SK-N-SH treated with all-trans-retinoic acid at 6 μM for 48 hours (cell line): ENCODE data around the gene SSBP4.
A peak's percentile ranks its signal among the peaks of the same experiment; 100 is the strongest.

Experiments
- ATAC-seq: fragments of 200-7000 bp; cut with Tn5 transposase; 3 replicates; pipeline ENCODE4 v1.9.1; 2020; ENCODE audit warnings: mild to moderate bottlenecking, moderate library complexity
- CREB5 ChIP-seq: fragments of 250-450 bp; sonication (Bioruptor Pico); IDR thresholded peaks from 2 replicates; pipeline ENCODE4 v1.5.1; 2020; ENCODE audit warnings: low read depth, mild to moderate bottlenecking, moderate library complexity
- CSDC2 ChIP-seq: fragments of 250-450 bp; sonication (Bioruptor Pico); IDR thresholded peaks from 2 replicates; pipeline ENCODE4 v1.5.0; 2020; ENCODE audit warnings: mild to moderate bottlenecking, moderate library complexity
- ESRRG ChIP-seq: fragments of 250-450 bp; sonication (Bioruptor Pico); IDR thresholded peaks from 2 replicates; pipeline ENCODE4 v1.6.1; 2021; ENCODE audit warnings: mild to moderate bottlenecking
- GLIS3 ChIP-seq: fragments of 250-450 bp; sonication (Bioruptor Pico); IDR thresholded peaks from 2 replicates; pipeline ENCODE4 v1.5.0; 2020; ENCODE audit warnings: mild to moderate bottlenecking, moderate library complexity
- ISL1 ChIP-seq: fragments of 250-450 bp; sonication (Bioruptor Pico); IDR thresholded peaks from 2 replicates; pipeline ENCODE4 v2.1.2; 2022; ENCODE audit warnings: mild to moderate bottlenecking, moderate library complexity
- OSR1 ChIP-seq: fragments of 250-450 bp; sonication (Bioruptor Pico); IDR thresholded peaks from 2 replicates; pipeline ENCODE4 v1.8.0; 2022; ENCODE audit warnings: moderate library complexity, mild to moderate bottlenecking, inconsistent platforms
- POU6F1 ChIP-seq: fragments of 250-450 bp; sonication (Bioruptor Pico); IDR thresholded peaks from 2 replicates; pipeline ENCODE4 v1.8.0; 2021; ENCODE audit warnings: low read depth, mild to moderate bottlenecking, moderate library complexity, borderline replicate concordance
- PPARA ChIP-seq: fragments of 250-450 bp; sonication (Bioruptor Pico); IDR thresholded peaks from 2 replicates; pipeline ENCODE4 v1.5.0; 2020; ENCODE audit warnings: mild to moderate bottlenecking, borderline replicate concordance
- SNAI2 ChIP-seq: fragments of 250-450 bp; sonication (Bioruptor Pico); IDR thresholded peaks from 2 replicates; pipeline ENCODE4 v1.5.0; 2020; ENCODE audit warnings: mild to moderate bottlenecking, moderate library complexity
- TOX ChIP-seq: fragments of 250-450 bp; sonication (Bioruptor Pico); IDR thresholded peaks from 2 replicates; pipeline ENCODE4 v1.8.0; 2021; ENCODE audit warnings: mild to moderate bottlenecking, moderate library complexity, borderline replicate concordance
- TSHZ2 ChIP-seq: fragments of 250-450 bp; sonication (Bioruptor Pico); IDR thresholded peaks from 2 replicates; pipeline ENCODE4 v1.5.0; 2020; ENCODE audit warnings: mild to moderate bottlenecking, moderate library complexity
- ZC3H10 ChIP-seq: fragments of 250-450 bp; sonication (Bioruptor Pico); IDR thresholded peaks from 2 replicates; pipeline ENCODE4 v1.5.1; 2021; ENCODE audit warnings: mild to moderate bottlenecking, moderate library complexity
- ZFP3 ChIP-seq: fragments of 250-450 bp; sonication (Bioruptor Pico); IDR thresholded peaks from 2 replicates; pipeline ENCODE4 v1.5.0; 2020; ENCODE audit warnings: mild to moderate bottlenecking, moderate library complexity
- ZFP30 ChIP-seq: fragments of 450-650 bp; formaldehyde crosslinking; IDR thresholded peaks from 2 replicates; pipeline ENCODE4 v1.5.0; 2022; ENCODE audit warnings: mild to moderate bottlenecking, moderate library complexity
- ZNF565 ChIP-seq: fragments of 450-650 bp; formaldehyde crosslinking; conservative IDR thresholded peaks from 2 replicates; pipeline ENCODE4 v1.5.0; 2020; ENCODE audit warnings: low read depth, mild to moderate bottlenecking, moderate library complexity
- ZNF70 ChIP-seq: fragments of 450-650 bp; formaldehyde crosslinking; IDR thresholded peaks from 2 replicates; pipeline ENCODE4 v1.5.0; 2020; ENCODE audit warnings: mild to moderate bottlenecking, moderate library complexity
- ZNF8 ChIP-seq: fragments of 450-650 bp; formaldehyde crosslinking; IDR thresholded peaks from 2 replicates; pipeline ENCODE4 v1.5.0; 2020; ENCODE audit warnings: mild to moderate bottlenecking, moderate library complexity

Gene SSBP4

GRCh38 chr19:18449552-18449951 lies 30.4 kb downstream of the SSBP4 start:
- ATAC-seq = no peak
- TF ChIP-seq ISL1 (CRISPR knock-in tag) (no peak), ZNF8 (CRISPR knock-in tag) (no peak), GLIS3 (CRISPR knock-in tag) (no peak)

- no peak for ATAC-seq
- TF ChIP-seq CREB5 (CRISPR knock-in tag) (no peak), SNAI2 (CRISPR knock-in tag) (no peak), OSR1 (no peak), ZNF8 (CRISPR knock-in tag) (no peak), POU6F1 (CRISPR knock-in tag) (no peak), PPARA (CRISPR knock-in tag) (no peak), ESRRG (CRISPR knock-in tag) (no peak)
Observed at GRCh38 chr19:18450021-18450930, 31.1 kb downstream of the SSBP4 start.

- TF ChIP-seq GLIS3 (CRISPR knock-in tag) = no peak
- no peak for TF ChIP-seq POU6F1 (CRISPR knock-in tag)
- TF ChIP-seq TSHZ2 (CRISPR knock-in tag) = no peak
- TF ChIP-seq CSDC2 (CRISPR knock-in tag) = no peak
- no peak for TF ChIP-seq ZFP30 (CRISPR knock-in tag)
- no peak for TF ChIP-seq ZC3H10 (CRISPR knock-in tag)
- no peak for TF ChIP-seq ZFP3 (CRISPR knock-in tag)
- TF ChIP-seq ESRRG (CRISPR knock-in tag) = no peak
- TF ChIP-seq ZNF8 (CRISPR knock-in tag) = no peak
- ATAC-seq = peak; percentile 93
Observed at GRCh38 chr19:18450931-18451836, 32.0 kb downstream of the SSBP4 start.

GRCh38 chr19:18452386-18452785 lies 33.2 kb downstream of the SSBP4 start:
- ATAC-seq = no peak
- no peak for TF ChIP-seq CREB5 (CRISPR knock-in tag)
- no peak for TF ChIP-seq TOX
- no peak for TF ChIP-seq ZC3H10 (CRISPR knock-in tag)
- TF ChIP-seq ZNF8 (CRISPR knock-in tag) = no peak
- no peak for TF ChIP-seq ZFP30 (CRISPR knock-in tag)
- no peak for TF ChIP-seq TSHZ2 (CRISPR knock-in tag)
- no peak for TF ChIP-seq ESRRG (CRISPR knock-in tag)
- TF ChIP-seq POU6F1 (CRISPR knock-in tag) = no peak
- no peak for TF ChIP-seq OSR1
- TF ChIP-seq ZNF70 (CRISPR knock-in tag) = no peak
- no peak for TF ChIP-seq ZNF565 (CRISPR knock-in tag)
